IPS-11a (cell line): ENCODE measurements around the gene SERPINH1.

ENCODE experiments used
- H3K4me3 ChIP-seq: one replicate; pipeline ENCODE4 v1.5.1; 2013; ENCODE audit warnings: low read depth, low read length, control low read depth

SERPINH1 gene

DNA sequence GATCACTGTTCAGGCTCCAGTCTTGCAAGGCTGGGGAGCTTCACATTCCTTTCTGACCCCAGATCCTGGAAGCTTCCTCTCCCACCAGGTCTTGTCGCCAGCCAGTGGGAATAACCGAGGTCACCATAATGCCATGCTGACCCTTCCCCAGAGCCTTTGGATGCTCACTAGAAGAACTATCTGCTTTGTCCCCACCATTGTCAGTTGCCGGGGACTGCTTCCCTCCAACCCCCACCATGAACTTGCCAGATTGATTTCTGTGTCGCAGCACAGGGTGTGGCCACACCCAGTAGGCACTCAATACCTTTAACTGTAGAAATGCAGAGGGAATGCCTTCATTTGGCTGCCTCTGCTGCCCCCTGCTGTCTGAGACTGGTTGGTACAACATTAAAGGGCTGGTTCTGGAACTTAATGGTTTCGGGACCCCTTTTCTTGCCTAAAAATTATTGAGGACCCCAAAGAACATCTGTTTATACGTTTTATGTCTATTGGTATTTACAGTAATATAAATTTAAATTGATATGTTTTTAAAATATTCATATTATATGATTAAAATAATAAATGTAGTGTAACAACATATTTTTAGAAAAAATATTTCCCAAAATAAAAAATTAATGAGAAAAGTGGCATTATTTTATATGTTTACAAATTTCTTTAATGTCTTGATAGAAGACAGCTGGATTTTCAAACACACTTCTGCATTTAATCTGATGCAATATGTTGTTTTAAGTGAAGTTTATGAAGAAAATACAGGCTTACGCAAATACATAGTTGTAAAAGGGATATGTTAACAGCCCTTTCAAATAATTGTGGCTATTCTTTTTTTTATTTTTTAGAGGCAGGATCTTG, 29.6 kb upstream of the SERPINH1 start:
- no peak overlapping the region for H3K4me3 ChIP-seq

DNA sequence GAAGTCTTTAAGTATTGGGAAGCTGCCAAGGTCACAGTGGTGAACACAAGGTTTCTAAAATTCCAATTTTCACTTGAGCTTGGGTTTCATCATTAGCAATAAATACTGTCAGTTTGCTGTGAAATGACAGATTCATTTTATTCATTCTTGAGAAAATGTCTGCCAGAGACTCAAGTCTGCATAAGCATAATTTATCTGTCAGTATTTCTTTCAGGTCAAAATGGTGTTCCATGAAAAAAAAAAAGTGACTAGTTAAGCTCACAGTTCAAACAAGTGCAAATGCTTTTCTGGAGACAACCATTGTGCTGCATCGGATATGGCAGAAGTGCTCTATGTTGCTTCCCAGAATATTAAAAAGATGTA, 28.2 kb upstream of the SERPINH1 start:
- no peak overlapping the region for H3K4me3 ChIP-seq

DNA sequence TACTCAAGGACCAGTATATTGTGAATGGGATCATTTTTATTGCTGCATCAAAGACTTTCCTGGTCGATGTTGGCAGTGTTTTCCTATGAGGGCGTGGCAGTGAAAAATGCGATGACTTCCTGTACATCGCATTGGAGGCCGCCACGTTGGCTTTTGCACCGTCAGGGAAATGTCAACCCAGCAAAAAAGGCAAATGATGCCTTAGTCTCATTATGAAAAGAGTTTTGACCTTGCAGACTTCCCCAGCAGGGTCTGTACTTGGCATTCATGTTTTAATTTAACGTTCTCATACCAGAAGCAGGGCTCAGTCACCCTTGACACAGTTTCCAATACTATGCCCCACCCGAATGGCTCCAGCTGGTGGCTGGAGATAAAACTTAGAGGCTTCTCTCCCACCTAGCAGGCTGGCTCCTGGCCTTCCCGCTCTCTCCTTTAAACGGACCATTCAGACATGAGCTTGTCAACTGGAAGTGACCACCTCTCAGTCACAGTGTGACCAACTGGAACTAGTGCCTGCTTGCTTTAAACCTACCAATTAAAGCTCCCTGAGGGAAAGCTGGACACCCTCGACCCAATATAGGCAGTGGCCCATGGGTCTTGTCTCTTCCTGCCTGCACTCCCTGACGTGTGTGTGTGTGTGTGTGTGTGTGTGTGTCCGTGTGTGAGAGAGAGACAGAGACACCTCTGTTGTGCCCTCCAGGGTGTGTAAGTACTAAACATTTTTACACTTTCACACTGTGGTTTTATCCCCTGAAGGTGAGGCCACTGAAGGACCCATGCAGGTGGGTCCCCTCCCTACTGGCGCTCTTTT, 27.6 kb upstream of the SERPINH1 start:
- no peak overlapping the region for H3K4me3 ChIP-seq

DNA sequence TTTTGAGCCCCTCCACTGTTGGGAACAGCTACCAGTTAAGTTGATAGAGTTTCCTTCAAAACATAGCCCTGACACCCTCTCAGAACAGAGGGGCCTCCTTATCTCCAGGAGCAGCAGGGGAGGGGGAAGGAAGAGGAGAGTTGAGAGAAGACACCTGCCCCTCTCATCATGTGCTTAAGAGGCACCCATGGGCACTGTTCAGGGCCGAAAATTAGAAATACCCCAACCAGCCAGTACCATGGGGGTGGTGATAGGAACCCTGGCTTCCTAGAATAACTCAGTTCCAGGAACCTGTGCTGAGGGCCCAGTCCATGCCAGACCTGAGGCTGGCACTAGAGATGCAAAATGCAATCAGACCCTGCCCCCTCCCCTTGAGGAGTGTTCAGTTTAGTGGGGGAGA, 27.0 kb upstream of the SERPINH1 start:
- no peak overlapping the region for H3K4me3 ChIP-seq

DNA sequence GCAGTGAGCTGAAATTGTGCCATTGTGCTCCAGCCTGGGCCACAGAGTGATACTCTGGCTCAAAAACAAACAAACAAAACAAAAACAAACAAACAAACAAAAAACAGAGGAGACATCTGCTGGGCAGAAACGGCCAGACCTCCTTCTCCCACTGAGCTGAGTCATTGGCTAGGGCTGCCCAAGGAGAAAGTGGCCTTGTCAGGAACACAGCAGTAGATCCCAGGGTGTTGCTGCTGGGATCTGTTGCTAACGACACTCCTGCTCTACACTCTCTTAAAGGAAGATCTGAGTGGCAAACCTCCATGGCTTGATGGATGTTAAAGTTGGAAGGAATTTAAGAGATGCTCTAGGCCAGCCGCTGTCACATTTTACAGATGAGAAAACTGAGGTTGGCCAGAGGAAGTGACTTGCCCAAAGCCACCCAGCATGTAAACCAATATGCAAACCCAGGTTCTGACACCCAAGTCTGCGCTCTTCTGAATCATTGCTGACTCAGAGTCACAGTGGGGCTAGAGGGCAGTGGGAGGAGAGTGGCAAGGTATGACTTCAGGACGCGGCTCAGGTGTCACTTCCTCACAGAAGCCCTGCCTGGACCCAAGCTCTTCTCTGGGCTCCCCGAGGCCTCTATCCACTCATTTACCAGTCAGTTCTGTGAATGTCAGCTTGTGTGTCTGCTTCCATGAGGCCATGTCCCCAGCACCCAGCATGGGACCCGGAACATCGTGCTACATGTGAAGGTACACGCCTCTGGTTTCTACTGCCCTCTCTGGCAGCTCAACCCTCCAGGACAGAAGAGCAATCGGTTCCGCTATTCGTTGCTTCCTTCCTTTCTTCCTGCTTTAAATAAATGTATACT, 25.0 kb upstream of the SERPINH1 start:
- no peak overlapping the region for H3K4me3 ChIP-seq

DNA sequence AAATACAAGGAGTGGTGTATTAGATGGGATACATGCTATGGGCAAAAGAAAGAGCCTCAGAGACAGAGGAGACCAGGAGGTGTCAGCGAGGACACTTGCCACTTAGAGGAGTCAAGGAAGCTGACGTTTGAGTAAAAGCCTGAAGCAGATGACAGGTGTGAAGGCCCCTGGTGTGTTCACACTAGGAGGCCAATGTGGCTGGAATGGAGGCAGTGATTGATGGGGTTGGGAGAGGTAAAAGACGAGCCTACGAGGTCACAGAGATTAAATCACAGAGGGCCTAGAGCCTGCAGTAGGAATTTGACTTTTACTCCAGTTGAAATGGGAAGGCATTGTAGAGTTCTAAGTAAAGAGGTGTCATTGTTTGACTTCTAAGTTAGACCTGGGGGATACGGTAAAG, 24.3 kb upstream of the SERPINH1 start:
- H3K4me3 ChIP-seq = no peak overlapping the region

DNA sequence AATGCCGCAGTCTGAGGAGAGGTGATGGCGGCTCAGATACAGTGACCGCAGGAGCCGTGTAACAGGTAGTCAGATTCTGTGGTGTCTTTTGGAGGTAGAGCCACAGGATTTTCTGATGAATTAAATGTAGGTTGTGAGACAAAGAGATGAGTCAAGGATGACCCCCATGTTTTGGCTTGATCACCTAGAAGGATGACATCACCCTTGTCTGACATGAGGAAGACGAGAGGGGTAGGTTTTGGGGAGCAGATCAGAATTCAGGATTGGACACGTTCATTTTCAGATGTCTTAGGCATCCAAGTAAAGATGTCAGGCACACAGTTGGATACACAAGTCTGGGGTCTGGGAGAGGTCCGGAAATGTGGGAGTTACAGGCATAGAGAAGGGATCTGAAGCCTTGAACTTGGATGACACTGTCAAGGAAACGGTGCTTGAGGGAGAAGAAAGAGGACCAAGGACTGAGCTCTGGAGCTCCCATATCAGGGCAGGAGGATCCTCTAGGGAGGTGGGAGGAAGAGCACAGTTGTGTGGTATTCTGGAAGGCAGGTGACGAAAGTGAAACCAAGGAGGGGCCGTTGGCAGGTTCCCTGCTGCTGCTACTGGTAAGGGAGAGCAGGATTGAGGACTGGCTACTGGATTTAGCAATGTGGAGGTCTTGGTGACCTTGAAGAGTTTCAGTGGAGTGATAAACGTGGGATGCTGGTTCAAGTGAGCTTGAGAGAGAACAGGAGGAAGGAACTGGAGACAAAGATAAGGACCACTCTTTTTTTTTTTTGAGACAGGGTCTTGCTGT, 23.7 kb upstream of the SERPINH1 start:
- H3K4me3 ChIP-seq = no peak overlapping the region

DNA sequence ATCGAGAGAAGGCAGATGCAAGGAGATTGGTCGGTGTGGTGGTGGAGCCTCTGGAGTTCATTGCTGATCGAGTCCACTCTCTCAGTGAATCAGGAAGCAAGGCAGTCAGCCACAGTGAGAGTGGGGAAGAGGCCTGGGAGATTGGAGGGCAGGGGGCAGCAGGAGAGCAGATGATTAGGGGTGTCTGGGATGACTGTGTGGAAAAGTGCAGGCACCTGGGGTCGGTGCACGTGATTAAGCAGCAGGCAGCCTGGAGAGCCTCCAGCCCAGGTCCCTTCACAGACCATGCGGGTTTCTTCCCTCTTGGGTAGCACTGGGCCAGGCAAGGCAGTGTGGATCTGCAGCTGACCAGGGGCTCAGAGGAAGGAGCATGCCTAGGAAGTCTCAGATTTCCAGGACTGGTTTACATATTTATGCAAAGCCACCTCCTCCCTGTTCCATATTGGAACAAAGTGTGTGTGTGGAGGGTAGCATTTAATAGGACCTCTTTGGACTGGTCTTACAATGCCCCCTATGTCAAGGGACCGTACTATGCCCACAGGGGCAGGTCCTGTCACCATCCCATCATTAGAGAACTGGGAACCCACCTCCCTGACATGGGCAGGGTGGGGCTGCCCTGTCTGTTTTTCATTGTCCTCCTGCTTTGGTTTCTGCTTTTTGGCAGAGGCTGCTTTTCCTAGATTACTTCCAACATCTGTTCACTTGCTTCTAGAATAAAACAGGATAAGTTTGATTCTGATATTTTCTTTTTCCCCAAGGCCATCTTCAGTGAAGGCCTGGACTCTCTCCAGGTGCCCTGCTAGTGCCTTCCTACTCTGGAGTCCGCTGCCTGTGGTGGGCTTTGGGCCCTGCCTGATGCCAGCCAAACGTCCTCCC, 22.4 kb upstream of the SERPINH1 start:
- no peak overlapping the region for H3K4me3 ChIP-seq

DNA sequence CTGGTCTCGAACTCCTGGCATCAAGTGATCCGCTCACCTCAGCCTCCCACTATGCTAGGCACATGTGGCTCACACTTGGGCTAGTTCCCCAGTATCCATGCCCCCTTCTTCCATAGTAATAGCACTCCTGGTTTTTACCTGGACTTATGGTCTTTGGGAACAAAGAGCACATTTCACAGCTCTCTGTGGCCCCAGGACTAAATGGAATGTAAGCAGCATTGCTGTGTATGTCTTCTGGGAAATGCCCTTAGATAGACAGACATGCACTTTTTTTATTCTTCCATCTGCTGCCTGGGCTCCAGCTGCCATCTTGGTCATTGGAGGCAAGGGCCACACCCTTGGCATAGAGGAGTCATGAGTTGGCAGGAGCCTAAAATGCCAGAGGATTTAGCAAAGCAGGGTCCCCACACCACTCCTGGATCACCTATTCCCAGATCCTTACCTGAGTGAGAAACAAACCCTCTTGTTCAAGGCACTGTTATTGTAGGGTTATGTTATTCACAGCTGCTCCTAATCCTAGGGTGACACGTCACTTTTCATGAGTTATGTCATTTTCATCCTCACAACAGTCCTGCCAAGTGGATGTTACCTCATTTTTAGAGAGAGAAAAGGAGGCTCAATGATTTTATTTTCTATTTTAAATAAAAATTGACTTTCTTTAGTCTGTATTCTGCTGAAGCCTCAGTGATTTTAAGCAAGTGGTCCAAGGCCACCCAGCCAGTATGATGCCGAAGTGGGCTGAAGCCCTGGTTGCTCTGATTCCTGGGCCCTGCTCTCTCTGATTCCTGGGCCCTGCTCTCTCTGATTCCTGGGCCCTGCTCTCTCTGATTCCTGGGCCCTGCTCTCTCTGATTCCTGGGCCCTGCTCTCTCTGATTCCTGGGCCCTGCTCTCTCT, 20.6 kb upstream of the SERPINH1 start:
- no peak overlapping the region for H3K4me3 ChIP-seq

DNA sequence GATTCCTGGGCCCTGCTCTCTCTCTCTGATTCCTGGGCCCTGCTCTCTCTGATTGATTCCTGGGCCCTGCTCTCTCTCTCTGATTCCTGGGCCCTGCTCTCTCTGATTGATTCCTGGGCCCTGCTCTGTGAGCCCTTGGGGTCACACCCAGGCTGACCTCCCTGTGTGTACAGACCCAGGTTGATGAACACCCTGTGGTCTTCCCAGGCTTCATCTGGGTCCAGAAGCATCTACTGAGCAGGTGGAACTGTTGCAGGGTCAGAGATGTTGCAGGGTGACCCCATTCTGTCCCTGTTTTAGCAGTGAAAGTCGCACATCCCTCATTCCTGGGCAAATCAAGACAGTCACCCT, 20.0 kb upstream of the SERPINH1 start:
- H3K4me3 ChIP-seq = no peak overlapping the region

DNA sequence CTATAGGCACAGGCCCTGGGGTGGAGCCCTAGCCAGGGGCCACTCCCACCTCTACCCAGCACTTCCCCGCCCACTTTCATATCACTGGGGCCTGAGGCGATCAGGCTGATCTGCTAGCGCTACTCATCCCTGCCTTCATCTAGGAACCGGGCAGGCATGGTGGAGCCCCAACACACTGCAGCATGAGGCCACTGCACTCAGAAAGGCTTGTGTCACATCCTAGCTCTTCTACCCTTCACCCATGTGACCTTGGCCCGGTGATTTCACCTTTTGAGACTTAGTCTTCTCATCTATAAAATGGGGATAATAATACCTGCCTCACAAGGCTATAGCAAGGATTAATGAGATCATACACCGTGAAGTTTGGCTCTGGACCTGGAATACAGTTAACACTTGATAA, 18.2 kb upstream of the SERPINH1 start:
- no peak overlapping the region for H3K4me3 ChIP-seq

DNA sequence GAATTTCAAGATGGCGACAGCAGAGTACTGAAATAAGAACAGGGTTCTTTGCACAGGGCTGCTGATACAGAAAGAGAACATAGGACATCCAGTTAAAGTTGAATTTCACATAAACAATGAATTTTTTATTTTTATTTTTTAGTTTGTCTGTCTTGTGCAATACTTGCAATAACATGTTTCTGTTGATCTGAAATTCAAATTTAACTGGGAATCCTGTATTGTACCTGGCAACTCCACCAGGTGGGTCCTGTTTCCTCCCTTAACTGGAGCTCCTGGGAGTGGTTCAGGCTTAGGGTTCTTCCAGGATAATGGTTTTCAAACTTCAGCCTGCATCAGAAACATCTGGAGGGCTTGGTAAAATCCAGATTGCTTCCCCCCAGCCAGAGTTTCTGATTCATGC, 14.9 kb upstream of the SERPINH1 start:
- no peak overlapping the region for H3K4me3 ChIP-seq

DNA sequence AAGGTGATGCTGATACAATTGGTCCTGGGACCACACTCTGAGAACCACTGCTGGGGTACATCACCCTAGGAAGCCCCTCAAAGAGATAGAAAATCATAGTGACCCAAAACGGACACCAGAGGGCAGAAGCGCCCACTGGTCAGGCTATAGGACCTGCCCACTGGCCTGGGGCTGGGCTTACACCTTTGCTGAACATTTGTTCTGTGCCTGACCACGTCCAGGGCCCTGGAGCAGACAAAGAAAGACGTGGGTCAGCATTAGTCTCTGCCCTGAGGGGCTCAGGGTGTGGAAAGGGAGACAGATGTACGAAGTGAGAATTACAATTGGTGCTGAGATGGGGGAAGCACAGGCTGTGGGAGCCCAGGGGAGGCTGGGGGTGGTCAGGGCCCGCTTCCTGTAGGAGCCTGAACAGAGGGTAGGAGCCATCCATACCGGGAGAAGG, 14.4 kb upstream of the SERPINH1 start:
- no peak overlapping the region for H3K4me3 ChIP-seq

DNA sequence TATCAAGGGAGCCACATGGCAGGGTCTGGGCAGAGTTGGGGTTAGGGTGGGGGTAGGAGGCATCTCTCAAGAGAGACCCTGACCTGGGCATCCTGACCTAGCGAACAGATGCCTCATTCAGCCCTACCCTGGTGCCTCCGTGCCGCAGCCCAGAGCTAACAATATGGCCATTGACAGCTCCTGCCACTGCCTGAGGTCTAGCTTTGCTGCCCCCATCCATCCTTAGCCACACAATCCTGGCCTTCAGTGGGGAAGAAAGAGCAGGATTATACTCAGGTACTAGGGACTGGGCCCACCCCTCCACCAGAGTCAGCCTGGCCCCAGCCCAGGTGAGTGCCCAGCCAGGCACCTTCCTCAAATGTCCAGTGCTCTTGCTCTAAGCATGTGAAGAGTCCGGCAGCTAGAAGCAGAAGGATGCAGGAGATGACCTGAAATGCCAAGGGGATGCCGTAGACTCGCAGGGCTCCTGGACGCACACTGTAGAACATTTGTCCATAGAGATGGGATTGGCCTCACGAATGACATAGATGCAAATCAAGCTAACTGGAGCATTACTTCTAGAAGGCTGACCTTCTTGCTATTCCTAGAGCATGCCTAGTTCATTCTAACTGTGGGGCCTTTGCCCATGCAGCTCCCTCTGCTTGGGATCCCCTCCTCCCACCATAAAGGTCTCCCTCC, 13.3 kb upstream of the SERPINH1 start:
- no peak overlapping the region for H3K4me3 ChIP-seq

DNA sequence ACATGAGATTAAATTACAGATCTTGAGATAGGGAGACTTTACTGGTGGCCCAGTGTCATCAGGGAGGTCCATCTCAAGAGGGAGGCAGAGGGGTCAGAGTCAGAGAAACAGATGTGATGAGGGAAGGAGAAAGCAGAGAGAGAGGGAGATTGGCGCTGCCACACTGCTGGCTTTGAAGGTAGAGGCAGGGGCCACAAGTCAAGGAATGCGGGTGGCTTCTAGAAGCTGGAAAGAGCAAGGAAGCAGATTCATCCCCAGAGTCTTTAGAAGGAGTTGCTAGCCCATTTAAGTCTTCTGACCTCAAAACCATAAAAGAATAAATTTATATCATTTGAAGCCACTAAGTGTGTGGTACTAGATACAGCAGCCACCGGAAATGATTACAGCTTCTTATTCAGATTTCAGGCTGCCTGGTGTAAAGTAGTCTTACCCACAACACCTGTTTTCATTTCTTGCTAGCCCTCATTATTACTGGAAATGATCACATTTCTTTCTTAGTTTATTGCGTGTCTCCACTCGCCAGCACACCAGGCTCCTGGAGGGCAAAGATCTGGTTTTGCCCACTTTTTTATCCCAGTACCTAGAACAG, 12.6 kb upstream of the SERPINH1 start:
- H3K4me3 ChIP-seq = no peak overlapping the region

DNA sequence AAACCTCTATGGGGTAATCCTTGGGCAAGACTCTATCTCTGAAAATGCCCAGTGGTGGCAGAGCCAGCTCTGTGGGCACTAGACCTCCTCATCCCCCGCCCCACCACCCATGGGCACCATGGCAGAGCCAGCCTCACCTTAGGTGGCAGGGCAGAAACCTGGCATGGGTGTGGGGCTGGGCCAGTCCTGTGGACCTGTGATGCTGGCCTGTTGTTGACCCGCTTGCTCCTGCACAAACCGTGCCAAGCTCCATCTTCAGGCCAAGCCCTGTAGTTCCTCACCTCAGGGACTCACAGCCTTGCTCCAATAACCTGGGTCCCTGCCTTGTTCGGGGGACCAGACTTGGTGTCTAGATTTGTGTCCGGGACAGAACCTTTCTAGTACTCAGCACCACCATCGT, 8.9 kb upstream of the SERPINH1 start:
- H3K4me3 ChIP-seq = no peak overlapping the region

DNA sequence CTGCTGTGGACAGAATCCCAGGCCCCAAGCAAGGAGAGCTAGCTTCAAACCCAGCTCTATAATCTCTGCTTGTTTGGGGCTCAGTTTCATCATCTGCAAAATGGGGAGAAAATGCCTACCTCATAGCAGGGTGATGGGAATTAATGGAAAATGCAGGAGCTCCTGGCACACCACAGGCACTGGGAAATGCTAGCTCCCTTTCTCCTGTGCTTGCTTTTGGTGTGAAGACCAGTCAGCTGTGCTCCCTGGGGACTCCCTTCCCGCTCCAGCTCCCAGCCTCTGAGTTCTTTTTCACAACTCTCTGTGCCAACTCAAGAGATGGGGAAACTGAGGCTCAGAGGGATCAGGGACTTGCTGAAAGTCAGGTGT, 8.2 kb upstream of the SERPINH1 start:
- no peak overlapping the region for H3K4me3 ChIP-seq
